ENCODE results near the gene ADGRE1.
"Not testable (repeated sequence)": the region's sequence is repeated elsewhere in the genome, so short reads cannot be mapped to it uniquely, and the experiment has no call there.

ADGRE1 gene

GRCh38 chr19:6887316-6887715 lies at the start of gene ADGRE1:
TSS of gene ADGRE1 (plus strand) at chr19:6887579. CDS start at chr19:6887609, 30 bp downstream.
- peak; percentile 19 to 37 for DNase-seq

GRCh38 chr19:6838062-6838655 lies 49.2 kb upstream of the ADGRE1 start:
- no peak for DNase-seq

GRCh38 chr19:6842871-6843607 lies 44.3 kb upstream of the ADGRE1 start:
- DNase-seq, result no peak

- DNase-seq, result no peak
Observed at GRCh38 chr19:6847828-6848200, 39.6 kb upstream of the ADGRE1 start.

- DNase-seq, result no peak
Observed at GRCh38 chr19:6848986-6849385, 38.4 kb upstream of the ADGRE1 start.

- DNase-seq, result no peak
Observed at GRCh38 chr19:6849876-6850275, 37.5 kb upstream of the ADGRE1 start.

DNA sequence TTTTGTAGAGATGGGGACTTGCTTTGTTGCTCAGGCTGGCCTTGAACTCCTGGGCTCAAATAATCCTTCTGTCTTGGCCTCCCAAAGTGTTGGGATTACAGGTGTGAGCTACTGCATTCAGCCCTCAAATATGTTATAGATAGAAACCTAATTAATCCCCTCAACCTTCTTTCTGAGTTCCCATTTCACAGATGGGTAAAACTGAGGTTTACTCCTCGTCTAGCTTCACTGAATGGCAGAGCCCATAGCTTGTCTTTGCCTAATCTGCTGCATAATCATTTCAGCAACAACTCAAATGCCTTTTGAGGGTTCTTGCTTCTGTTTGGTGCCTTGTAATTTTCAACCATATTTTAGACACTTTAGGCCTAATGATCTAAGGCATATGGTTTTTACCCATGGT lies 36.0 kb upstream of the ADGRE1 start:
- DNase-seq, result no peak

- DNase-seq, result no peak
Observed at GRCh38 chr19:6852001-6852400, 35.4 kb upstream of the ADGRE1 start.

GRCh38 chr19:6853868-6854267 lies 33.5 kb upstream of the ADGRE1 start:
- no peak for DNase-seq

GRCh38 chr19:6854758-6855157 lies 32.6 kb upstream of the ADGRE1 start:
- no peak for DNase-seq

DNA sequence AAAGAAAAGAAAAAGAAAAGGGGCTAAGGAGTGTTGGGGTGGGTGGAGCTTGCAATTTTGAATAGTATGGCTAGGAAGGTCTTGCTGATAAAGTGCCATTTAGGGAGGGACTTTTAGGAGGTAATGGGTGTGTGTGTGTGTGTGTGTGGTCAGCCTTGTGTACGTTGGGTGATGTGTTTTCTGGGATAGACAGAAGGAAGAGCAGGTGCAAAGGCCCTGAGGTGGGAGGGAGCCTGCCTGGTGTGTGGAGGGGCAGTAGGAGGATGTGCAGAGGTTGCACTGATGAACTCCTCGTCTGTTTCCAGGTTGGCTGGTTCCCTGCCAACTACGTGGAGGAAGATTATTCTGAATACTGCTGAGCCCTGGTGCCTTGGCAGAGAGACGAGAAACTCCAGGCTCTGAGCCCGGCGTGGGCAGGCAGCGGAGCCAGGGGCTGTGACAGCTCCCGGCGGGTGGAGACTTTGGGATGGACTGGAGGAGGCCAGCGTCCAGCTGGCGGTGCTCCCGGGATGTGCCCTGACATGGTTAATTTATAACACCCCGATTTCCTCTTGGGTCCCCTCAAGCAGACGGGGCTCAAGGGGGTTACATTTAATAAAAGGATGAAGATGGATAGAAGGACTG lies 30.5 kb upstream of the ADGRE1 start:
- DNase-seq, result no peak

- no peak for DNase-seq
Observed at GRCh38 chr19:6861683-6862286, 25.6 kb upstream of the ADGRE1 start.

GRCh38 chr19:6862673-6863078 lies 24.7 kb upstream of the ADGRE1 start:
- DNase-seq, result peak; percentile 92 to 96

DNA sequence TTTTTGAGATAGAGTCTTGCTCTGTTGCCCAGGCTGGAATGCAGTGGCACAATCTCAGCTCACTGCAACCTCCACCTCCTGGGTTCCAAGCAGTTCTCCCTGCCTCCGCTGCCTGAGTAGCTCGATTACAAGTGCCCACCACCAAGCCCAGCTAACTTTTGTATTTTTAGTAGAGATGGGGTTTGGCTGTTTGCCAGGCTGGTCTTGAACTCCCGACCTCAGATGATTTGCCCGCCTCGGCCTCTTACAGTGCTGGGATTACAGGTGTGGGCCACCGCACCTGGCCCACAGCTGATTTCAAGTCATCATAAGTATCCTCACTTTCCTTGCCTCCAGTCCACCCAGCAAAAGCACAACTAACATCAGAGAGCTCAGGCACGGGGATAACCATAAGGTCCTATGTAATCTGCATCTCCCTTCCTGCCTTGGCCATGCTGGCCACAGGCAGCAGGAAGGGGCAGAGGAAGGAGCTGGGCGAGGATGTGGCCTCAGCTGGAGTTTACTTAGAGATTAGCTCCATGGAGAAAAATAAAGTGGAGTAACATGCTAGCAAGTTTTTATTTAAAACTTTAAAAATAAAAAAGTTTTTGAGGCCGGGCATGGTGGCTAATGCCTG lies 22.9 kb upstream of the ADGRE1 start:
- no peak for DNase-seq

GRCh38 chr19:6865849-6866248 lies 21.5 kb upstream of the ADGRE1 start:
- DNase-seq, result no peak

GRCh38 chr19:6866741-6867151 lies 20.6 kb upstream of the ADGRE1 start:
- no peak for DNase-seq

- no peak for DNase-seq
Observed at GRCh38 chr19:6868351-6868750, 19.0 kb upstream of the ADGRE1 start.

GRCh38 chr19:6869151-6869882 lies 18.1 kb upstream of the ADGRE1 start:
- DNase-seq, result not testable (repeated sequence)

- DNase-seq, result no peak
Observed at GRCh38 chr19:6873708-6874431, 13.5 kb upstream of the ADGRE1 start.

- no peak for DNase-seq
Observed at GRCh38 chr19:6875218-6875617, 12.2 kb upstream of the ADGRE1 start.

- no peak for DNase-seq
Observed at GRCh38 chr19:6876748-6877147, 10.6 kb upstream of the ADGRE1 start.

DNA sequence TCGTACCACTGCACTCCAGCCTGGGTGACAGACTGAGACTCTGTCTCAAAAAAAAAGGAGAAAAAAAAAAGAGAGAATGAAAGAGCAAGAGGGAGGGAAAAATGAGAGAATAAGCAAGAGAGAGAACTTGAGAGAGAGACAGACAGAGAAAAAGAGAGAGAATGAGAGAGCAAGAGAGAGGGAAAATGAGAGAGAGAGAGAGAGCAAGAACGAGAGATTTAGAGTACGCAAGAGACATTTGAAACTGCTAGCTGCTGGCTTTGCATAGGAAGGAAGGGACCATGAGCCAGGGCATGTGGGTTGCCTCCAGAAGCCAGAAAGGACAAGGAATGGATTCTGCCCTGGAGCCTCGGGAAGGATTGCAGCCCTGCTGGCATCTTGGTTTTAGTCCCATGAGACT lies 9.6 kb upstream of the ADGRE1 start:
- DNase-seq, result no peak

All from activated CD4-positive, alpha-beta T cell treated with anti-CD3 and anti-CD28 coated beads, Interleukin-2, amount 50 U/mL, for 48 hours (primary cell).